GM23338 (cell line): ENCODE measurements around the gene ZNF697.

Experiments
- CREB1 ChIP-seq: fragments of 250-450 bp; sonication (Bioruptor Pico); IDR thresholded peaks from 2 replicates; pipeline ENCODE4 v1.5.0; 2020; ENCODE audit warnings: low read depth, mild to moderate bottlenecking, moderate library complexity
- CTCF ChIP-seq, 2 experiments: fragments of 200-600 bp in 1 of 2; sonication (generic) in 1 of 2; conservative IDR thresholded peaks; 2 replicates each; pipeline versions ENCODE4 v1.5.1 to v1.6.1; 2016 to 2017; ENCODE audit warnings: antibody characterized with exemption in 2 of 2, low read depth in 2 of 2, mild to moderate bottlenecking in 2 of 2, moderate library complexity in 1 of 2
- EZH2 ChIP-seq: fragments of 200-600 bp; sonication (generic); IDR thresholded peaks from one replicate; pipeline ENCODE4 v1.8.0; 2017; ENCODE audit warnings: antibody characterized with exemption, mild to moderate bottlenecking, low read depth; ENCODE audit not compliant: unreplicated experiment
- EZH2phosphoT487 ChIP-seq: fragments of 200-600 bp; sonication (generic); IDR thresholded peaks from one replicate; pipeline ENCODE4 v1.8.1; 2018; ENCODE audit warnings: antibody characterized with exemption; ENCODE audit not compliant: unreplicated experiment
- JUNB ChIP-seq: IDR thresholded peaks from one replicate; pipeline ENCODE4 v1.6.1; 2016; ENCODE audit warnings: antibody characterized with exemption; ENCODE audit not compliant: unreplicated experiment
- NANOG ChIP-seq: IDR thresholded peaks from 2 replicates; pipeline ENCODE4 v1.6.1; 2016; ENCODE audit warnings: antibody characterized with exemption, borderline replicate concordance
- POLR2AphosphoS5 ChIP-seq: IDR thresholded peaks from 2 replicates; pipeline ENCODE4 v1.6.1; 2016; ENCODE audit warnings: antibody characterized with exemption, low read depth
- ZNF114 ChIP-seq: fragments of 250-450 bp; sonication (Bioruptor Pico); IDR thresholded peaks from 2 replicates; pipeline ENCODE4 v1.5.0; 2020; ENCODE audit warnings: mild to moderate bottlenecking, moderate library complexity
- ZNF331 ChIP-seq: fragments of 250-450 bp; sonication (Bioruptor Pico); IDR thresholded peaks from 2 replicates; pipeline ENCODE4 v1.5.0; 2020; ENCODE audit warnings: low read depth, mild to moderate bottlenecking, moderate library complexity
- ZNF462 ChIP-seq: fragments of 250-450 bp; sonication (Bioruptor Pico); IDR thresholded peaks from 2 replicates; pipeline ENCODE4 v1.5.0; 2020; ENCODE audit warnings: mild to moderate bottlenecking, moderate library complexity
- TF ChIP-seq, protein P1 (sequence below): IDR thresholded peaks from one replicate; pipeline ENCODE4 v1.6.1; 2018; ENCODE audit warnings: antibody characterized with exemption; ENCODE audit not compliant: unreplicated experiment
- TF ChIP-seq, protein P2 (sequence below): IDR thresholded peaks from 2 replicates; pipeline ENCODE4 v1.6.1; 2016; ENCODE audit warnings: antibody characterized with exemption

DNA sequence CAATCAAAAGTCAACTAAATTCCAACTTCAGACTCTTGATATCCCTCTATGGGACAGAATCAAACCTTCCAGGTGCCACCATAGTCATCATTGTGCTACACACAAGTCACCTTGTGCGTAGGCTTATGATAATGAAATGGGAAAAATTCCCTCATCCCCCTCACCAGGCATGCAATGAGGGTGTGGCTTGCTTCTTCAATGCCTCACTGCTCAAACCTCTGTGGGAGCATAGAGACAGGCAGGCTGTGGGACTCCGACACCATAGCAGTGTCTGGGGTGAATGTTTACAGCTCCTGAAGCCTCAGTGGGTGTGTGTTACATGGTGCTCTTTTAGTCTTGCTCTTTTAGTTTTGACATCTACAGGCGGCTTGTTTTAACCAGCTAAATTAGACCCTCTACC lies 42.4 kb downstream of the ZNF697 start:
- TF ChIP-seq ZNF331 (CRISPR knock-in tag) (no peak), CTCF (conservative IDR thresholded peaks at IDR 0.05; ENCODE audit: low read depth in 2 of 2) (no peak), EZH2 (no peak), JUNB (no peak), POLR2AphosphoS5 (no peak), EZH2phosphoT487 (no peak), CREB1 (CRISPR knock-in tag) (no peak), ZNF114 (CRISPR knock-in tag) (no peak), NANOG (no peak), ZNF462 (no peak)
- TF ChIP-seq, protein P1, sequence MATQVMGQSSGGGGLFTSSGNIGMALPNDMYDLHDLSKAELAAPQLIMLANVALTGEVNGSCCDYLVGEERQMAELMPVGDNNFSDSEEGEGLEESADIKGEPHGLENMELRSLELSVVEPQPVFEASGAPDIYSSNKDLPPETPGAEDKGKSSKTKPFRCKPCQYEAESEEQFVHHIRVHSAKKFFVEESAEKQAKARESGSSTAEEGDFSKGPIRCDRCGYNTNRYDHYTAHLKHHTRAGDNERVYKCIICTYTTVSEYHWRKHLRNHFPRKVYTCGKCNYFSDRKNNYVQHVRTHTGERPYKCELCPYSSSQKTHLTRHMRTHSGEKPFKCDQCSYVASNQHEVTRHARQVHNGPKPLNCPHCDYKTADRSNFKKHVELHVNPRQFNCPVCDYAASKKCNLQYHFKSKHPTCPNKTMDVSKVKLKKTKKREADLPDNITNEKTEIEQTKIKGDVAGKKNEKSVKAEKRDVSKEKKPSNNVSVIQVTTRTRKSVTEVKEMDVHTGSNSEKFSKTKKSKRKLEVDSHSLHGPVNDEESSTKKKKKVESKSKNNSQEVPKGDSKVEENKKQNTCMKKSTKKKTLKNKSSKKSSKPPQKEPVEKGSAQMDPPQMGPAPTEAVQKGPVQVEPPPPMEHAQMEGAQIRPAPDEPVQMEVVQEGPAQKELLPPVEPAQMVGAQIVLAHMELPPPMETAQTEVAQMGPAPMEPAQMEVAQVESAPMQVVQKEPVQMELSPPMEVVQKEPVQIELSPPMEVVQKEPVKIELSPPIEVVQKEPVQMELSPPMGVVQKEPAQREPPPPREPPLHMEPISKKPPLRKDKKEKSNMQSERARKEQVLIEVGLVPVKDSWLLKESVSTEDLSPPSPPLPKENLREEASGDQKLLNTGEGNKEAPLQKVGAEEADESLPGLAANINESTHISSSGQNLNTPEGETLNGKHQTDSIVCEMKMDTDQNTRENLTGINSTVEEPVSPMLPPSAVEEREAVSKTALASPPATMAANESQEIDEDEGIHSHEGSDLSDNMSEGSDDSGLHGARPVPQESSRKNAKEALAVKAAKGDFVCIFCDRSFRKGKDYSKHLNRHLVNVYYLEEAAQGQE: no peak
- TF ChIP-seq, protein P2, sequence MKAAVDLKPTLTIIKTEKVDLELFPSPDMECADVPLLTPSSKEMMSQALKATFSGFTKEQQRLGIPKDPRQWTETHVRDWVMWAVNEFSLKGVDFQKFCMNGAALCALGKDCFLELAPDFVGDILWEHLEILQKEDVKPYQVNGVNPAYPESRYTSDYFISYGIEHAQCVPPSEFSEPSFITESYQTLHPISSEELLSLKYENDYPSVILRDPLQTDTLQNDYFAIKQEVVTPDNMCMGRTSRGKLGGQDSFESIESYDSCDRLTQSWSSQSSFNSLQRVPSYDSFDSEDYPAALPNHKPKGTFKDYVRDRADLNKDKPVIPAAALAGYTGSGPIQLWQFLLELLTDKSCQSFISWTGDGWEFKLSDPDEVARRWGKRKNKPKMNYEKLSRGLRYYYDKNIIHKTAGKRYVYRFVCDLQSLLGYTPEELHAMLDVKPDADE: no peak
